Endothelial cell of umbilical vein (primary cell): ENCODE results near the gene ZNF837.

Experiments
- EZH2 ChIP-seq: IDR thresholded peaks from 2 replicates; pipeline ENCODE4 v1.6.1; 2012; ENCODE audit warnings: borderline replicate concordance, low read depth, mild to moderate bottlenecking, moderate library complexity, low read length, inconsistent platforms; ENCODE audit not compliant: severe bottlenecking
- FOS ChIP-seq: IDR thresholded peaks from 2 replicates; pipeline ENCODE4 v1.6.1; 2011; ENCODE audit warnings: mild to moderate bottlenecking, low read length, moderate library complexity, borderline replicate concordance; ENCODE audit not compliant: insufficient read depth
- GATA2 ChIP-seq: IDR thresholded peaks from 2 replicates; pipeline ENCODE4 v1.7.0; 2011; ENCODE audit warnings: low read depth, mild to moderate bottlenecking, moderate library complexity, mixed read lengths, low read length; ENCODE audit not compliant: insufficient read length, insufficient read depth
- JUN ChIP-seq: IDR thresholded peaks from 2 replicates; pipeline ENCODE4 v1.6.1; 2011; ENCODE audit warnings: borderline replicate concordance, low read depth; ENCODE audit not compliant: insufficient read length, insufficient read depth
- MYC ChIP-seq: IDR thresholded peaks from one replicate; pipeline ENCODE4 v1.6.1; 2011; ENCODE audit warnings: mild to moderate bottlenecking, low read depth, low read length
- POLR2A ChIP-seq: IDR thresholded peaks from 2 replicates; pipeline ENCODE4 v1.6.1; 2012; ENCODE audit warnings: low read depth, mild to moderate bottlenecking, control low read depth, low read length
- POLR2AphosphoS5 ChIP-seq: IDR thresholded peaks from 2 replicates; pipeline ENCODE4 v1.6.1; 2012; ENCODE audit warnings: low read depth, mild to moderate bottlenecking, control low read depth, low read length, moderate library complexity; ENCODE audit not compliant: insufficient read depth
- TF ChIP-seq, protein P1 (sequence below): IDR thresholded peaks from 2 replicates; pipeline ENCODE4 v1.6.1; 2011; ENCODE audit not compliant: insufficient read depth, insufficient read length
- TF ChIP-seq, protein P2 (sequence below), 2 donors: IDR thresholded peaks; 1 replicate in 1 of 2; 2 replicates in 1 of 2; pipeline ENCODE4 v1.5.1; 2011; ENCODE audit warnings: low read length in 2 of 2, mild to moderate bottlenecking in 2 of 2, moderate library complexity in 2 of 2, control low read depth in 1 of 2, inconsistent platforms in 1 of 2, low read depth in 1 of 2; ENCODE audit not compliant: insufficient read depth in 1 of 2; ENCODE audit errors: extremely low read depth in 1 of 2

DNA sequence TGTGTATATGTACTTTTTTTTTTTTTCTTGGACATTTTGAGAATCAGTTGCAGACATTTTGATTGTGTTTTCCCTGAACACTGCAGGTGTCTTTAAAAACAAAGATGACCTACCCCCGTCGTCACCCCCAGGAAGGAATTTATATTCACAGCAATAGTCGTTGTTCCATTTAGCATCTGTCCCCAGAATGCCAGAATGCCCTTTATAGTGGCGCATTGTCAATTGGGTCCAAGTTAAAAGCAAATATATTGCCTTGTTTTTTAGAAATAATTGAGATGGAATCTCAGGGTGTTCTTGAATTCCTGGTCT is 12.8 kb upstream of the ZNF837 start:
- TF ChIP-seq, protein P1, sequence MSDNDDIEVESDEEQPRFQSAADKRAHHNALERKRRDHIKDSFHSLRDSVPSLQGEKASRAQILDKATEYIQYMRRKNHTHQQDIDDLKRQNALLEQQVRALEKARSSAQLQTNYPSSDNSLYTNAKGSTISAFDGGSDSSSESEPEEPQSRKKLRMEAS: no peak
- TF ChIP-seq, protein P2, sequence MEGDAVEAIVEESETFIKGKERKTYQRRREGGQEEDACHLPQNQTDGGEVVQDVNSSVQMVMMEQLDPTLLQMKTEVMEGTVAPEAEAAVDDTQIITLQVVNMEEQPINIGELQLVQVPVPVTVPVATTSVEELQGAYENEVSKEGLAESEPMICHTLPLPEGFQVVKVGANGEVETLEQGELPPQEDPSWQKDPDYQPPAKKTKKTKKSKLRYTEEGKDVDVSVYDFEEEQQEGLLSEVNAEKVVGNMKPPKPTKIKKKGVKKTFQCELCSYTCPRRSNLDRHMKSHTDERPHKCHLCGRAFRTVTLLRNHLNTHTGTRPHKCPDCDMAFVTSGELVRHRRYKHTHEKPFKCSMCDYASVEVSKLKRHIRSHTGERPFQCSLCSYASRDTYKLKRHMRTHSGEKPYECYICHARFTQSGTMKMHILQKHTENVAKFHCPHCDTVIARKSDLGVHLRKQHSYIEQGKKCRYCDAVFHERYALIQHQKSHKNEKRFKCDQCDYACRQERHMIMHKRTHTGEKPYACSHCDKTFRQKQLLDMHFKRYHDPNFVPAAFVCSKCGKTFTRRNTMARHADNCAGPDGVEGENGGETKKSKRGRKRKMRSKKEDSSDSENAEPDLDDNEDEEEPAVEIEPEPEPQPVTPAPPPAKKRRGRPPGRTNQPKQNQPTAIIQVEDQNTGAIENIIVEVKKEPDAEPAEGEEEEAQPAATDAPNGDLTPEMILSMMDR (IDR thresholded peaks at IDR 0.05; ENCODE audit: extremely low read depth in 1 of 2, insufficient read depth in 1 of 2, low read depth in 1 of 2, low read length in 2 of 2): no peak
- no peak for TF ChIP-seq POLR2A
- TF ChIP-seq POLR2AphosphoS5: no peak
- TF ChIP-seq EZH2: no peak
- no peak for TF ChIP-seq MYC
- TF ChIP-seq GATA2: no peak
- no peak for TF ChIP-seq FOS
- no peak for TF ChIP-seq JUN
